GM12878 (cell line): ENCODE results near the gene PPIP5K2. TPM values are rescaled to one million over a fixed set of nuclear protein-coding genes. Genes with fewer than 3 reads are reported as not detected.
A peak's percentile ranks its signal among the peaks of the same experiment; 100 is the strongest.
"Not testable (repeated sequence)": the region's sequence is repeated elsewhere in the genome, so short reads cannot be mapped to it uniquely, and the experiment has no call there.

Experiments
- ATAC-seq: fragments of 200-7000 bp; cut with Tn5 transposase; 3 replicates; pipeline ENCODE4 v1.9.1; 2020; ENCODE audit warnings: mild to moderate bottlenecking, moderate library complexity
- BruUV-seq: library from RNA; stranded (reverse); fragments of 400-500 nt; replicated peaks from 2 replicates; lab custom pipeline; 2021; lab: Mats Ljungman, UMichigan
- CTCF ChIA-PET: fragments of 300-600 bp; sonication (Branson Sonifier 250); formaldehyde crosslinking; extraction: SDS; loops from one replicate; lab custom pipeline; 2021; ENCODE audit warnings: inconsistent platforms; lab: Yijun Ruan, JAX
- POLR2A ChIA-PET: fragments of 350-600 bp; formaldehyde crosslinking; extraction: SDS; loops from one replicate; lab custom pipeline; 2021; ENCODE audit warnings: inconsistent platforms; lab: Charles Lee
- RAD21 ChIA-PET: fragments of 300-600 bp; sonication (Branson Sonifier 250); formaldehyde crosslinking; loops from one replicate; lab custom pipeline; 2023; ENCODE audit warnings: antibody characterized with exemption; ENCODE audit not compliant: unreplicated experiment; lab: Charles Lee
- SMC1A ChIA-PET: fragments of 300-600 bp; sonication (Branson Sonifier 250); formaldehyde crosslinking; loops from one replicate; lab custom pipeline; 2023; ENCODE audit not compliant: unreplicated experiment, uncharacterized antibody; lab: Charles Lee
- DNase-seq: peaks from one replicate; pipeline ENCODE4 v3.0.0-alpha.2; 2011; ENCODE audit warnings: low read depth, low spot score
- FAIRE-seq: peaks from 3 replicates; lab custom pipeline; 2011; peaks lifted over from hg19 to GRCh38; lab: Jason Lieb, UNC
- H2AFZ ChIP-seq: 2 replicates; pipeline ENCODE4 v1.6.0; 2011; ENCODE audit warnings: low read depth, low read length, control low read depth; ENCODE audit not compliant: control insufficient read depth
- H3K27ac ChIP-seq: 2 replicates; pipeline ENCODE4 v1.5.1; 2011; ENCODE audit warnings: control low read depth; ENCODE audit not compliant: control insufficient read depth, insufficient read depth
- H3K27me3 ChIP-seq, 2 experiments: replicated peaks in 1 of 2; 2 replicates each; pipeline versions ENCODE4 v1.6.0 to v1.6.1; 2011; ENCODE audit warnings: low read length in 1 of 2; ENCODE audit not compliant: control insufficient read depth in 2 of 2, insufficient read depth in 2 of 2
- H3K36me3 ChIP-seq, 2 experiments: 2 replicates each; pipeline ENCODE4 v1.5.1; 2011; ENCODE audit warnings: low read length in 1 of 2; ENCODE audit not compliant: control insufficient read depth in 2 of 2, insufficient read depth in 2 of 2
- H3K4me1 ChIP-seq: 2 replicates; pipeline ENCODE4 v1.6.1; 2011; ENCODE audit warnings: mild to moderate bottlenecking, low read length, moderate library complexity, mixed read lengths; ENCODE audit not compliant: control insufficient read depth, insufficient read depth
- H3K4me2 ChIP-seq: 2 replicates; pipeline ENCODE4 v1.6.0; 2011; ENCODE audit warnings: control low read depth; ENCODE audit not compliant: control insufficient read depth, insufficient read depth
- H3K4me3 ChIP-seq: fragments of 200-600 bp; sonication (generic); 2 replicates; pipeline ENCODE4 v1.5.1; 2016
- H3K79me2 ChIP-seq: 2 replicates; pipeline ENCODE4 v1.6.0; 2011; ENCODE audit warnings: low read length; ENCODE audit not compliant: control insufficient read depth, insufficient read depth
- H3K9ac ChIP-seq: 2 replicates; pipeline ENCODE4 v1.8.0; 2011; ENCODE audit warnings: low read length, control low read depth, mixed read lengths; ENCODE audit not compliant: control insufficient read depth, insufficient read depth
- H3K9me3 ChIP-seq: replicated peaks from 3 replicates; pipeline ENCODE4 v1.5.1; 2011; ENCODE audit warnings: mild to moderate bottlenecking, low read length; ENCODE audit not compliant: control insufficient read depth, insufficient read depth
- H4K20me1 ChIP-seq: 2 replicates; pipeline ENCODE4 v1.6.0; 2011; ENCODE audit not compliant: control insufficient read depth, insufficient read depth
- ATF3 ChIP-seq: IDR thresholded peaks from 2 replicates; pipeline ENCODE4 v1.6.1; 2011; ENCODE audit warnings: low read depth, mild to moderate bottlenecking, low read length, moderate library complexity, borderline replicate concordance; ENCODE audit errors: extremely low read depth
- ATF7 ChIP-seq: fragments of 450-650 bp; IDR thresholded peaks from 2 replicates; pipeline ENCODE4 v1.6.1; 2016; ENCODE audit warnings: low read depth, mild to moderate bottlenecking
- BRCA1 ChIP-seq: IDR thresholded peaks from 2 replicates; pipeline ENCODE4 v1.6.1; 2011; ENCODE audit warnings: low read depth, low read length, improper control_type of control experiment
- CBFB ChIP-seq: IDR thresholded peaks from 2 replicates; pipeline ENCODE4 v1.6.1; 2016; ENCODE audit warnings: antibody characterized with exemption, low read depth
- CREM ChIP-seq: IDR thresholded peaks from 2 replicates; pipeline ENCODE4 v1.6.1; 2014; ENCODE audit warnings: antibody characterized with exemption, low read depth
- FOS ChIP-seq: IDR thresholded peaks from 3 replicates; pipeline ENCODE4 v1.6.1; 2011; ENCODE audit warnings: borderline replicate concordance; ENCODE audit not compliant: insufficient read length; ENCODE audit errors: extremely low read depth
- JUND ChIP-seq: IDR thresholded peaks from 2 replicates; pipeline ENCODE4 v1.6.1; 2012; ENCODE audit warnings: low read depth, mild to moderate bottlenecking, low read length, improper control_type of control experiment, moderate library complexity
- MTA2 ChIP-seq: fragments of 450-650 bp; IDR thresholded peaks from 2 replicates; pipeline ENCODE4 v1.6.1; 2016; ENCODE audit warnings: low read depth, mild to moderate bottlenecking, moderate library complexity
- MYB ChIP-seq: fragments of 150-350 bp; IDR thresholded peaks from 2 replicates; pipeline ENCODE4 v1.6.1; 2014; ENCODE audit warnings: mild to moderate bottlenecking, low read depth, low read length, borderline replicate concordance
- NFIC ChIP-seq: IDR thresholded peaks from 2 replicates; pipeline ENCODE4 v1.6.1; 2012; ENCODE audit warnings: low read depth, mild to moderate bottlenecking, inconsistent platforms, low read length, moderate library complexity
- RAD21 ChIP-seq: IDR thresholded peaks from 2 replicates; pipeline ENCODE4 v1.6.1; 2011; ENCODE audit warnings: mild to moderate bottlenecking, low read depth, low read length, moderate library complexity; ENCODE audit not compliant: insufficient read depth
- SKIL ChIP-seq: fragments of 450-650 bp; IDR thresholded peaks from 2 replicates; pipeline ENCODE4 v1.6.1; 2017; ENCODE audit warnings: mild to moderate bottlenecking, low read depth, inconsistent platforms; ENCODE audit not compliant: poor library complexity, severe bottlenecking
- SMAD1 ChIP-seq: fragments of 450-650 bp; IDR thresholded peaks from 2 replicates; pipeline ENCODE4 v1.6.1; 2018; ENCODE audit warnings: mild to moderate bottlenecking, low read depth; ENCODE audit not compliant: partially characterized antibody
- SMARCA5 ChIP-seq: fragments of 450-650 bp; IDR thresholded peaks from 2 replicates; pipeline ENCODE4 v1.6.1; 2017; ENCODE audit warnings: mild to moderate bottlenecking
- SPI1 ChIP-seq: IDR thresholded peaks from 2 replicates; pipeline ENCODE4 v1.6.1; 2011; ENCODE audit warnings: low read depth, mild to moderate bottlenecking, low read length, moderate library complexity, borderline replicate concordance; ENCODE audit not compliant: insufficient read depth
- SREBF2 ChIP-seq: IDR thresholded peaks from 2 replicates; pipeline ENCODE4 v1.6.1; 2012; ENCODE audit warnings: mild to moderate bottlenecking, low read length
- STAT3 ChIP-seq: IDR thresholded peaks from 2 replicates; pipeline ENCODE4 v1.6.1; 2011; ENCODE audit warnings: low read depth, low read length, improper control_type of control experiment
- TCF12 ChIP-seq: IDR thresholded peaks from 2 replicates; pipeline ENCODE4 v1.6.1; 2011; ENCODE audit warnings: low read depth, mild to moderate bottlenecking, low read length
- TCF7 ChIP-seq: IDR thresholded peaks from 2 replicates; pipeline ENCODE4 v1.6.1; 2014; ENCODE audit warnings: antibody characterized with exemption, borderline replicate concordance
- ZNF274 ChIP-seq: IDR thresholded peaks from one replicate; pipeline ENCODE4 v1.8.0; 2011; ENCODE audit not compliant: insufficient read length, insufficient read depth
- WGBS: methylation state at CpG from one replicate; pipeline ENCODE4 v1.1.6; 2016; ENCODE audit warnings: low lambda C conversion rate; ENCODE audit not compliant: insufficient replicate concordance, insufficient coverage; ENCODE audit errors: missing lambda C conversion rate; 5-methylcytosine and 5-hydroxymethylcytosine counted together
- in situ Hi-C: fragments of 300-500 bp; cut with MboI; formaldehyde crosslinking; loops from 9 replicates; pipeline ENCODE4 v1.14.3; 2018; ENCODE audit warnings: mixed read lengths
- intact Hi-C: fragments of 100-400 bp; cut with micrococcal nuclease; formaldehyde crosslinking; loops from one replicate; pipeline ENCODE4 v1.14.2; 2022; ENCODE audit not compliant: unreplicated experiment
- polyA plus RNA-seq, 11 experiments: library from polyadenylated mRNA; depleted of rRNA in 4 of 11; unstranded in 6 of 11; stranded (reverse) in 5 of 11; fragments of >200 nt; fragmentation: Nextera tagmentation in 4 of 11; fragmentation: Illumina TruSeq in 1 of 11; extraction: Ambion mirVana in 4 of 11; extraction: Trizol in 1 of 11; gene quantifications; 1 replicate in 1 of 11; 2 replicates in 10 of 11; pipeline versions ENCODE4 v1.2.1 to v1.2.3, GENCODE V29; 2011 to 2016; ENCODE audit warnings: inconsistent platforms in 2 of 11, missing spikeins in 2 of 11, low read depth in 1 of 11
- total RNA-seq, 4 experiments: library from RNA; depleted of rRNA in 3 of 4; stranded (reverse); fragments of >200 nt in 3 of 4; fragmentation: Illumina TruSeq in 1 of 4; extraction: Trizol in 1 of 4; gene quantifications; 2 replicates each; pipeline versions ENCODE4 v1.2.1 to v1.2.3, GENCODE V29; 2013 to 2021

The PPIP5K2 gene
- total and polyA plus RNA-seq, 10 of the 15 experiments (the other 5 are each of a cell fraction or from before 2014, with no cell fraction given): 27.7 to 87.3 (median 58.6) TPM

GRCh38 chr5:103119765-103120606 is at the start of gene PPIP5K2, which contains the start of gene GIN1 (continued):
- TF ChIP-seq SPI1 (peak; percentile 15; the same call in 1 of the 2 replicates), RAD21 (no peak), JUND (no peak), ZNF274 (no peak), TCF12 (0 out of 2 replicates have a peak, but pooled peaks have one; percentile 29), ATF7 (peak; percentile 86), CREM (peak; percentile 93), MYB (no peak), TCF7 (peak; percentile 54), STAT3 (no peak), FOS (no peak), ATF3 (no peak), SMAD1 (no peak), SMARCA5 (peak; percentile 76; the same call in 1 of the 2 replicates), BRCA1 (no peak), MTA2 (peak; percentile 67), CBFB (0 out of 2 replicates have a peak, but pooled peaks have one; percentile 30), SREBF2 (peak; percentile 90), NFIC (peak; percentile 51; the same call in 1 of the 2 replicates), SKIL (peak; percentile 55)

GRCh38 chr5:103073500-103073899 is 46.6 kb upstream of the PPIP5K2 start:
- CTCF ChIA-PET, H3K79me2 ChIP-seq, H3K9ac ChIP-seq, H4K20me1 ChIP-seq, in situ Hi-C loops, ATAC-seq, SMC1A ChIA-PET, H3K27ac ChIP-seq, H3K36me3 ChIP-seq, DNase-seq, POLR2A ChIA-PET, H3K4me1 ChIP-seq, RAD21 ChIA-PET, FAIRE-seq, H3K4me3 ChIP-seq, H2AFZ ChIP-seq, H3K4me2 ChIP-seq, BruUV-seq, intact Hi-C loops, H3K9me3 ChIP-seq, H3K27me3 ChIP-seq: not testable (repeated sequence)
- whole genome bisulfite sequencing: 11% methylated on average over 4 of the region's 4 CpGs
